Nephron progenitor cell (in vitro differentiated cells): ENCODE measurements around the gene TOMM40.

Source experiments
- DNase-seq: peaks from one replicate; pipeline ENCODE4 v3.0.0; 2021
- H3K27ac Mint-ChIP-seq: 2 replicates; pipeline ENCODE4 v1.8.0; 2021; ENCODE audit warnings: mild to moderate bottlenecking, moderate library complexity, mixed read lengths
- H3K27me3 Mint-ChIP-seq: 2 replicates; pipeline ENCODE4 v1.8.0; 2021; ENCODE audit warnings: mild to moderate bottlenecking, low read depth, mixed read lengths; ENCODE audit not compliant: poor library complexity
- H3K36me3 Mint-ChIP-seq: 2 replicates; pipeline ENCODE4 v1.8.0; 2021; ENCODE audit warnings: low read depth, mixed read lengths
- H3K4me1 Mint-ChIP-seq: 2 replicates; pipeline ENCODE4 v1.8.0; 2021; ENCODE audit warnings: mixed read lengths
- H3K4me3 Mint-ChIP-seq: 2 replicates; pipeline ENCODE4 v1.8.0; 2021; ENCODE audit warnings: mild to moderate bottlenecking, moderate library complexity, mixed read lengths
- H3K9me3 Mint-ChIP-seq: 2 replicates; pipeline ENCODE4 v1.8.0; 2021; ENCODE audit warnings: mild to moderate bottlenecking, moderate library complexity, mixed read lengths
- TF ChIP-seq, protein P1 (sequence below): fragments of 200-600 bp; sonication (generic); IDR thresholded peaks from 2 replicates; pipeline ENCODE4 v1.5.0; 2021; ENCODE audit warnings: antibody characterized with exemption

Gene TOMM40

DNA sequence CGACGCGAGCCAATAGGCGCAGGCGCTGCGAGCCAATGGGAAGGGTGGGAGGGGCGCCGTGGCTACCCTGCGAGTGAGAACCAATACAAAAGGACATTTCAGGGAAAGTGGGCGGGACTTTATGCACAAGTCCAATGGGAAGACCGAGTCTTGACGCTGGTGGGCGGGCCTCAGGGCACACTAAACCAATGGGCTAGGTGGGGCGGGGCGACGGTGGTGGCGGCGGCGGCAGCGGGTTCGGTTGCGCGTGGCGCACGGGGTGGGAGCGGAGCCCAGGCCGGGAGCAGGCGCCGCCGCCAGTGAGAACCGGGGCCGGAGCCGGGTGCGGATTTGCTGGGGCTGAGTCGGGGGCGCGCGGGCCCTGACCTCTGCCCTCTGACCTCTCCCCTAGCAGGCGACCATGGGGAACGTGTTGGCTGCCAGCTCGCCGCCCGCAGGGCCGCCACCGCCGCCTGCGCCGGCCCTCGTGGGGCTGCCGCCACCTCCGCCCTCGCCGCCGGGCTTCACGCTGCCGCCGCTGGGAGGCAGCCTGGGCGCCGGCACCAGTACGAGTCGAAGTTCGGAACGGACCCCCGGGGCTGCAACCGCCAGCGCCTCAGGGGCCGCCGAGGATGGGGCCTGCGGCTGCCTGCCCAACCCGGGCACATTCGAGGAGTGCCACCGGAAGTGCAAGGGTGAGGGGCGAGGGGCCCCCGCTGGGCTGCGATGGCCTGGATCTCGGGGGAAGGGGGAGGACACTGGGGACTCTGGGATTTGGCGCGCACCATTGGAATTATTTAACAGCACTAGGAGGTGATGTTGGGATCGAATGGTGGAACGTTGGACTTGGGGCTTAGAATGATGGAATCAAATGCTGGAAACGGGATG lies at the start of gene TOMM40:
TSS of gene TOMM40 (plus strand) at position 239 of the 867 bp plus-strand sequence. CDS start at position 401, 162 bp downstream.
- Mint-ChIP-seq H3K27me3 (peaks cover 3% of the 10 kb centered on the region), H3K4me1 (peaks cover 32% of the 10 kb centered on the region), H3K36me3 (peaks cover 61% of the 10 kb centered on the region), H3K27ac (peak within 1 kb of the TSS; percentile 99), H3K4me3 (peak within 1 kb of the TSS; percentile 95), H3K9me3 (no peaks in the 10 kb centered on the region)
- DNase-seq, result peak; percentile 100
- TF ChIP-seq, protein P1, sequence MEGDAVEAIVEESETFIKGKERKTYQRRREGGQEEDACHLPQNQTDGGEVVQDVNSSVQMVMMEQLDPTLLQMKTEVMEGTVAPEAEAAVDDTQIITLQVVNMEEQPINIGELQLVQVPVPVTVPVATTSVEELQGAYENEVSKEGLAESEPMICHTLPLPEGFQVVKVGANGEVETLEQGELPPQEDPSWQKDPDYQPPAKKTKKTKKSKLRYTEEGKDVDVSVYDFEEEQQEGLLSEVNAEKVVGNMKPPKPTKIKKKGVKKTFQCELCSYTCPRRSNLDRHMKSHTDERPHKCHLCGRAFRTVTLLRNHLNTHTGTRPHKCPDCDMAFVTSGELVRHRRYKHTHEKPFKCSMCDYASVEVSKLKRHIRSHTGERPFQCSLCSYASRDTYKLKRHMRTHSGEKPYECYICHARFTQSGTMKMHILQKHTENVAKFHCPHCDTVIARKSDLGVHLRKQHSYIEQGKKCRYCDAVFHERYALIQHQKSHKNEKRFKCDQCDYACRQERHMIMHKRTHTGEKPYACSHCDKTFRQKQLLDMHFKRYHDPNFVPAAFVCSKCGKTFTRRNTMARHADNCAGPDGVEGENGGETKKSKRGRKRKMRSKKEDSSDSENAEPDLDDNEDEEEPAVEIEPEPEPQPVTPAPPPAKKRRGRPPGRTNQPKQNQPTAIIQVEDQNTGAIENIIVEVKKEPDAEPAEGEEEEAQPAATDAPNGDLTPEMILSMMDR, result no peak

- Mint-ChIP-seq H3K27me3 (peaks cover 2% of the 10 kb centered on the region), H3K27ac (peak overlapping the region; percentile 97), H3K36me3 (no peaks in the 10 kb centered on the region), H3K4me1 (peaks cover 29% of the 10 kb centered on the region), H3K4me3 (peak overlapping the region; percentile 91), H3K9me3 (no peaks in the 10 kb centered on the region)
- TF ChIP-seq, protein P1, result no peak
- DNase-seq, result no peak
These were observed 45.8 kb upstream of the TOMM40 start for GRCh38 chr19:44845286-44845611.

DNA sequence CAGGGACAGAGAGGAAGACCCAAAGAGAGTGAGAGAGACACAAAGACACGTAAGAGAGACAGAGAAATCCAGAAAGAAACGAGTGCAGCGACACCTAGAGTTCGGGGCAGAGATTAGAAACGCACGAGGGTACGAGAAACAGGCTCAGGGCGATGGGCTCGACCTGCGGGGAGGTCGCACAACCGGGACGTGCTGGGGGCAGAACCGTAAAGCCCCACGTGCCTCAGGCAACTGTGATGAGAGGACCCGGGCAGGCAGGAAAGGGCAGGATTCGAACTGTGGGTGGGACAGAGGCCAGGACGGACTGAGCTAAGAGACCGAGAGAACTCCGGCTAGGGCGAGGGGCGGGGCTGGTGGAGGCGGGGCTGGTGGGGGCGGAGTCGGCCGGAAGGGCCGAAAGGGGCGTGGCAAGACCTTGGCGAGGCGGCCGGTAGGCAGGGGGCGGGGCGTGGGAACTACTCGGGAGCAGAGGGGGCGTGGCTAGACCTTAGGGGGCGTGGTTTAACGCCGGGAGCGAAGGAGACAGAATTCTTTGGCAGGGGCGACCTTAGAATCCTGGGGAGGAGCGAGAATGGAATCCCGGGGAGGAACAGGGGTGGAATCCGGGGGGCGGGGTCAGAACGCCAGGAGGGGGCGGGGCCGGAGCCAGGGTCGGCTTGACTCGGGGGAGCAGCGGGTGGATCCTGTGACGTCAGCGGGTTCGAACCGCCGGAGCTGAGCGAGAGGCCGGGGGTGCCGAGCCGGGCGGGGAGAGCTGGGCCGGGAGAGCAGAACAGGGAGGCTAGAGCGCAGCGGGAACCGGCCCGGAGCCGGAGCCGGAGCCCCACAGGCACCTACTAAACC lies 45.2 kb upstream of the TOMM40 start, which contains the start of gene NECTIN2:
TSS of gene NECTIN2 (plus strand) at position 686 of the 843 bp plus-strand sequence. CDS start 229 bp downstream, outside the sequence.
- Mint-ChIP-seq H3K9me3 (no peaks in the 10 kb centered on the region), H3K4me3 (peak within 1 kb of the TSS; percentile 99), H3K36me3 (no peaks in the 10 kb centered on the region), H3K27ac (peak within 1 kb of the TSS; percentile 100), H3K27me3 (peaks cover 2% of the 10 kb centered on the region), H3K4me1 (peaks cover 35% of the 10 kb centered on the region)
- DNase-seq, result peak; percentile 100
- TF ChIP-seq, protein P1, result peak; percentile 50

DNA sequence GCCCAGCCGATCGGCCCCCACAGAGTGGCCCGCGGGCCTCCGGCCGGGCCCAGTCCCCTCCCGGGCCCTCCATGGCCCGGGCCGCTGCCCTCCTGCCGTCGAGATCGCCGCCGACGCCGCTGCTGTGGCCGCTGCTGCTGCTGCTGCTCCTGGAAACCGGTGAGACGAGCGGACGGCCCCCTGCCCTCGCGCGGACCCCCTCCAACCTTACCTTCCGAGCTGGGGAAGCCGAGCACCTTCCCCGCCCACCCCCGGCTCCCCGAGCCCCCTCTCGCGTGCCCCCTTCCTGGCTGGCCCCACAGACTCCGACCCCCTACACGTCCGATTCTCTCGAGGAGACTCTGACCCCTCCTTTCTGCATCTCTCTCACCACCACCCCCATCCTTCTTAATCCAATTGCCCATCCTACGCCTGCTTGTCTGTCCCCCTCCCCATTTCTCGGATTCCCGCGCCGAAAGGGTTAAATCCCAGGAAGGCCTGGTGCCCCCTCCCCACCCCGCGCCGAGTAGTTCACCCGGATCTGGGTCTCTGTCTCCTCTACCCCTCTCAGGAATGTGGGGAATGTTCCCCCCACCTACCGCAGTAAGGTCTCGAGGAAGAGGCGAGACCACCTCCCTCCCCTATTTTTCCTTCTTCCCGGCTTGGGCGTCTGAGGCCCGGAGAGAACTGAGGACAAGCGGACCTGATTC lies 44.5 kb upstream of the TOMM40 start:
- peaks cover 43% of the 10 kb centered on the region for H3K4me1 Mint-ChIP-seq
- no peaks in the 10 kb centered on the region for H3K36me3 Mint-ChIP-seq
- TF ChIP-seq, protein P1, result no peak
- H3K9me3 Mint-ChIP-seq, result no peaks in the 10 kb centered on the region
- H3K4me3 Mint-ChIP-seq, result peak overlapping the region; percentile 99
- H3K27me3 Mint-ChIP-seq, result peaks cover 2% of the 10 kb centered on the region
- H3K27ac Mint-ChIP-seq, result peak overlapping the region; percentile 100
- peak; percentile 80 for DNase-seq

DNA sequence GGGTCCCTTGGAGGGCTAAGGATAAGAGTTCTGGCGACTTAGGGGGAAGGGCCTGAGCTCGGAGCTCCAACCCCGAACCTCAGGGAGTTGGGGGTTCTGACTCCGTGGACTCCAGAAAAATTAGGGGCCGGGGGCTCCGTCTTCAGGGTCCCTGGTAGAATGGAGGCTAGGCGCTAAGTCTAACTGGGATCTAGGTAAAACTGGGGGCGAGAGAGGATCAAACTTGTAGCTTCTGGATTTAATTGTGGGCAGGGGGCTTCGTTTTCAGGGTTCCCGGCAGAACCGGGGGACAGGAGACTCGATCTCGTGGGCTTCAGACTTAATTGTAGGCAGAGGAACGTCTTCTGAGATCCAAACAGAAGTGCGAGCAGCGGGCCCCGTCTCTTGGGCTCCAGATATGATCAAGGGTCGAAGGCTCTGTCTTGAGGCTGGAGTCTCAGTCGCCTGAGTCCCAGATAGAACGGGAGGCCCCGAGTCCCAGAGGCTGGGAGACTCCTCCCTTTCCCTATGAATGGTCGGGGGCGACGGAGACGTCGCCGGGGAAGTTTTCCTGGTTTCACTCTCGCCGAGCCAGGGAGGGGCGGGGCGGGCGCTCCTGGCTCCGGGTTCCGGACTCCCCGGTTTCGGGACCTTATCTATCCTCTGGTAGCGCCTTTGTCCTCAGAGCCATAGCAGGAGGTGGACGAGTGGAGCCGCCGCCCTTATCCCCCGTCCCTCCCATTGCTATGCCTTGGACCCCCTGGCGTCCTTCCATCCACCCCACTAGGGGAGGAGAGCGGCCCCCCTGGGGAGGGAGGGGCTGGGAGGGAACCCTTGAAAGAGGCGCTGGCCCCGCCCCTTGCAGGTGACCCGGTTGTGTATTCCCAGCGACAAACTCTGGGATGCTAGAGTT lies 43.7 kb upstream of the TOMM40 start:
- H3K27me3 Mint-ChIP-seq, result no peaks in the 10 kb centered on the region
- TF ChIP-seq, protein P1, result no peak
- DNase-seq, result peak; percentile 65
- H3K36me3 Mint-ChIP-seq, result peaks cover 2% of the 10 kb centered on the region
- H3K4me1 Mint-ChIP-seq, result peaks cover 49% of the 10 kb centered on the region
- no peaks in the 10 kb centered on the region for H3K9me3 Mint-ChIP-seq
- H3K4me3 Mint-ChIP-seq, result peak overlapping the region; percentile 99
- peak overlapping the region; percentile 100 for H3K27ac Mint-ChIP-seq
